ENCODE results near the gene SLC25A12. TPM values are rescaled to one million over a fixed set of nuclear protein-coding genes. Genes with fewer than 3 reads are reported as not detected.

SLC25A12 gene
- total and polyA plus RNA-seq, 10 of the 15 experiments (the other 5 are each of a cell fraction or from before 2014, with no cell fraction given), result 20.9 to 50.0 (median 33.0) TPM

GRCh38 chr2:171919453-171919852 lies 25.4 kb upstream of the SLC25A12 start:
- no peaks in the 10 kb centered on the region for H3K27me3 ChIP-seq (replicated peaks in 1 of 2; ENCODE audit: control insufficient read depth in 2 of 2, insufficient read depth in 2 of 2, low read length in 1 of 2)
- WGBS (ENCODE audit: insufficient coverage, insufficient replicate concordance, low lambda C conversion rate, missing lambda C conversion rate), result 63% methylated on average over 2 of the region's 2 CpGs
- BruUV-seq (replicated peaks), result no TSS peak
- peaks cover 22% of the 10 kb centered on the region for H3K79me2 ChIP-seq (ENCODE audit: control insufficient read depth, insufficient read depth, low read length)
- H4K20me1 ChIP-seq (ENCODE audit: control insufficient read depth, insufficient read depth), result no peaks in the 10 kb centered on the region
- RAD21 ChIA-PET (ENCODE audit: unreplicated experiment), result no interaction called here
- no peak overlapping the region for H3K4me3 ChIP-seq
- H3K27ac ChIP-seq (ENCODE audit: control insufficient read depth, insufficient read depth), result no peak overlapping the region
- FAIRE-seq (no peak), ATAC-seq (no peak), DNase-seq (ENCODE audit: low read depth, low spot score) (no peak)
- no peaks in the 10 kb centered on the region for H3K9me3 ChIP-seq (replicated peaks; ENCODE audit: control insufficient read depth, insufficient read depth, low read length)
- in situ Hi-C loops (cut with MboI) (no loop called here), intact Hi-C loops (cut with micrococcal nuclease; ENCODE audit: unreplicated experiment) (no loop called here)
- H3K36me3 ChIP-seq (ENCODE audit: control insufficient read depth in 2 of 2, insufficient read depth in 2 of 2, low read length in 1 of 2), result no peaks in the 10 kb centered on the region
- no peak overlapping the region for H3K9ac ChIP-seq (ENCODE audit: control insufficient read depth, insufficient read depth, low read length)
- H3K4me1 ChIP-seq (ENCODE audit: control insufficient read depth, insufficient read depth, low read length), result 0 out of 2 replicates have a peak, but pooled peaks cover 2% of the 10 kb centered on the region
- POLR2A ChIA-PET, result no interaction called here
- H3K4me2 ChIP-seq (ENCODE audit: control insufficient read depth, insufficient read depth), result no peak overlapping the region
- SMC1A ChIA-PET (ENCODE audit: uncharacterized antibody, unreplicated experiment), result interaction anchor here (0.6 to 1.1 kb wide), 2 partner anchors 27 to 302 kb away, joined by 3 to 4 read pairs; no protein-coding TSS in a partner anchor
- TF ChIP-seq SUZ12 (IDR thresholded peaks at IDR 0.05; ENCODE audit: unreplicated experiment) (no peak), MLLT1 (IDR thresholded peaks at IDR 0.05) (no peak), TARDBP (IDR thresholded peaks at IDR 0.05; ENCODE audit: borderline replicate concordance) (no peak), SRF (IDR thresholded peaks at IDR 0.05; ENCODE audit: low read depth in 2 of 2, low read length in 2 of 2) (no peak), MYB (IDR thresholded peaks at IDR 0.05; ENCODE audit: borderline replicate concordance, low read depth, low read length) (no peak), PKNOX1 (IDR thresholded peaks at IDR 0.05) (no peak), SREBF1 (IDR thresholded peaks at IDR 0.05; ENCODE audit: low read length) (no peak), RCOR1 (conservative IDR thresholded peaks at IDR 0.05; ENCODE audit: low read depth, low read length) (no peak), ZBTB4 (CRISPR knock-in tag; IDR thresholded peaks at IDR 0.05) (no peak), HDAC2 (IDR thresholded peaks at IDR 0.05) (no peak)
- TF ChIP-seq, protein P1, sequence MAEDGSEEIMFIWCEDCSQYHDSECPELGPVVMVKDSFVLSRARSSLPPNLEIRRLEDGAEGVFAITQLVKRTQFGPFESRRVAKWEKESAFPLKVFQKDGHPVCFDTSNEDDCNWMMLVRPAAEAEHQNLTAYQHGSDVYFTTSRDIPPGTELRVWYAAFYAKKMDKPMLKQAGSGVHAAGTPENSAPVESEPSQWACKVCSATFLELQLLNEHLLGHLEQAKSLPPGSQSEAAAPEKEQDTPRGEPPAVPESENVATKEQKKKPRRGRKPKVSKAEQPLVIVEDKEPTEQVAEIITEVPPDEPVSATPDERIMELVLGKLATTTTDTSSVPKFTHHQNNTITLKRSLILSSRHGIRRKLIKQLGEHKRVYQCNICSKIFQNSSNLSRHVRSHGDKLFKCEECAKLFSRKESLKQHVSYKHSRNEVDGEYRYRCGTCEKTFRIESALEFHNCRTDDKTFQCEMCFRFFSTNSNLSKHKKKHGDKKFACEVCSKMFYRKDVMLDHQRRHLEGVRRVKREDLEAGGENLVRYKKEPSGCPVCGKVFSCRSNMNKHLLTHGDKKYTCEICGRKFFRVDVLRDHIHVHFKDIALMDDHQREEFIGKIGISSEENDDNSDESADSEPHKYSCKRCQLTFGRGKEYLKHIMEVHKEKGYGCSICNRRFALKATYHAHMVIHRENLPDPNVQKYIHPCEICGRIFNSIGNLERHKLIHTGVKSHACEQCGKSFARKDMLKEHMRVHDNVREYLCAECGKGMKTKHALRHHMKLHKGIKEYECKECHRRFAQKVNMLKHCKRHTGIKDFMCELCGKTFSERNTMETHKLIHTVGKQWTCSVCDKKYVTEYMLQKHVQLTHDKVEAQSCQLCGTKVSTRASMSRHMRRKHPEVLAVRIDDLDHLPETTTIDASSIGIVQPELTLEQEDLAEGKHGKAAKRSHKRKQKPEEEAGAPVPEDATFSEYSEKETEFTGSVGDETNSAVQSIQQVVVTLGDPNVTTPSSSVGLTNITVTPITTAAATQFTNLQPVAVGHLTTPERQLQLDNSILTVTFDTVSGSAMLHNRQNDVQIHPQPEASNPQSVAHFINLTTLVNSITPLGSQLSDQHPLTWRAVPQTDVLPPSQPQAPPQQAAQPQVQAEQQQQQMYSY (CRISPR knock-in tag; IDR thresholded peaks at IDR 0.05), result no peak
- TF ChIP-seq, protein P2, sequence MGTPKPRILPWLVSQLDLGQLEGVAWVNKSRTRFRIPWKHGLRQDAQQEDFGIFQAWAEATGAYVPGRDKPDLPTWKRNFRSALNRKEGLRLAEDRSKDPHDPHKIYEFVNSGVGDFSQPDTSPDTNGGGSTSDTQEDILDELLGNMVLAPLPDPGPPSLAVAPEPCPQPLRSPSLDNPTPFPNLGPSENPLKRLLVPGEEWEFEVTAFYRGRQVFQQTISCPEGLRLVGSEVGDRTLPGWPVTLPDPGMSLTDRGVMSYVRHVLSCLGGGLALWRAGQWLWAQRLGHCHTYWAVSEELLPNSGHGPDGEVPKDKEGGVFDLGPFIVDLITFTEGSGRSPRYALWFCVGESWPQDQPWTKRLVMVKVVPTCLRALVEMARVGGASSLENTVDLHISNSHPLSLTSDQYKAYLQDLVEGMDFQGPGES (IDR thresholded peaks at IDR 0.05), result no peak
- H2AFZ ChIP-seq (ENCODE audit: control insufficient read depth, low read depth, low read length), result no peak overlapping the region
- CTCF ChIA-PET, result interaction anchor here (0.7 kb wide), 1 partner anchor 43 kb away, joined by 3 read pairs; no protein-coding TSS in a partner anchor
